GM12892 (cell line): Measurements from ENCODE around the gene C20orf204.

Experiments used
- POLR2A ChIP-seq: IDR thresholded peaks from 2 replicates; pipeline ENCODE4 v1.6.1; 2011; ENCODE audit warnings: low read depth, low read length, control low read depth
- POLR2AphosphoS5 ChIP-seq: IDR thresholded peaks from 2 replicates; pipeline ENCODE4 v1.6.1; 2011; ENCODE audit warnings: low read depth, low read length, control low read depth
- TAF1 ChIP-seq: IDR thresholded peaks from 2 replicates; pipeline ENCODE4 v1.6.1; 2011; ENCODE audit warnings: low read depth, mild to moderate bottlenecking, control low read depth, low read length, borderline replicate concordance

GRCh38 chr20:64033981-64034493 is 1.9 kb upstream of the C20orf204 start:
- TF ChIP-seq POLR2A (no peak), POLR2AphosphoS5 (no peak), TAF1 (no peak)
